HG03159 (cell line): Measurements from ENCODE around the gene EHD4.

Experiments used
- ATAC-seq: cut with Tn5 transposase; IDR thresholded peaks from one replicate; pipeline ENCODE4 v1.9.1; 2021; ENCODE audit warnings: mild to moderate bottlenecking, moderate library complexity; ENCODE audit not compliant: unreplicated experiment

The EHD4 gene

GRCh38 chr15:41939986-41940385 is 32.4 kb downstream of the EHD4 start:
- no peak for ATAC-seq

- no peak for ATAC-seq
Observed at GRCh38 chr15:41937568-41937923, 34.8 kb downstream of the EHD4 start.

GRCh38 chr15:41936649-41937567 is 35.4 kb downstream of the EHD4 start:
- no peak for ATAC-seq

GRCh38 chr15:41936155-41936554 is 36.2 kb downstream of the EHD4 start:
- ATAC-seq: no peak

GRCh38 chr15:41935566-41936020 is 36.8 kb downstream of the EHD4 start:
- ATAC-seq: no peak

- ATAC-seq: no peak
Observed at GRCh38 chr15:41934843-41935242, 37.5 kb downstream of the EHD4 start.

GRCh38 chr15:41933771-41934170 is 38.6 kb downstream of the EHD4 start:
- ATAC-seq: no peak

- no peak for ATAC-seq
Observed at GRCh38 chr15:41933326-41933725, 39.0 kb downstream of the EHD4 start.

- no peak for ATAC-seq
Observed at GRCh38 chr15:41932511-41933289, 39.7 kb downstream of the EHD4 start.

GRCh38 chr15:41932101-41932500 is 40.3 kb downstream of the EHD4 start:
- no peak for ATAC-seq

GRCh38 chr15:41930867-41931222 is 41.5 kb downstream of the EHD4 start:
- no peak for ATAC-seq

- ATAC-seq: no peak
Observed at GRCh38 chr15:41930221-41930866, 42.0 kb downstream of the EHD4 start.

GRCh38 chr15:41928637-41929620 is 43.4 kb downstream of the EHD4 start:
- ATAC-seq: no peak

- ATAC-seq: no peak
Observed at GRCh38 chr15:41928100-41928499, 44.3 kb downstream of the EHD4 start.

GRCh38 chr15:41927536-41927935 is 44.8 kb downstream of the EHD4 start:
- no peak for ATAC-seq

- ATAC-seq: no peak
Observed at GRCh38 chr15:41926185-41927056, 45.9 kb downstream of the EHD4 start.

- ATAC-seq: no peak
Observed at GRCh38 chr15:41925086-41925608, 47.2 kb downstream of the EHD4 start.

GRCh38 chr15:41923401-41923997 is 48.9 kb downstream of the EHD4 start:
- no peak for ATAC-seq

GRCh38 chr15:41922353-41922752 is 50.0 kb downstream of the EHD4 start:
- ATAC-seq: no peak
